Measurements from ENCODE around the gene MFAP5. TPM values are rescaled to one million over a fixed set of nuclear protein-coding genes. Genes with fewer than 3 reads are reported as not detected.

MFAP5 gene
- total RNA-seq, 2 experiments from 2014 or later, result not detected

GRCh38 chr12:8603286-8603685, 59.3 kb downstream of the MFAP5 start:
- no peaks in the 10 kb centered on the region for H3K4me1 Mint-ChIP-seq
- H3K4me3 Mint-ChIP-seq, result no peak overlapping the region
- H3K9me3 Mint-ChIP-seq (ENCODE audit: low read depth), result no peaks in the 10 kb centered on the region
- H3K36me3 Mint-ChIP-seq, result no peaks in the 10 kb centered on the region
- no peak for DNase-seq
- ATAC-seq, result no peak
- no peak overlapping the region for H3K27ac Mint-ChIP-seq
- CTCF ChIA-PET, result no interaction called here
- peaks cover 25% of the 10 kb centered on the region for H3K27me3 Mint-ChIP-seq

GRCh38 chr12:8596561-8596960, 66.1 kb downstream of the MFAP5 start:
- Mint-ChIP-seq H3K9me3 (ENCODE audit: low read depth) (no peaks in the 10 kb centered on the region), H3K27ac (no peak overlapping the region), H3K36me3 (no peaks in the 10 kb centered on the region), H3K27me3 (peaks cover 6% of the 10 kb centered on the region), H3K4me1 (no peaks in the 10 kb centered on the region), H3K4me3 (no peak overlapping the region)
- CTCF ChIA-PET, result no interaction called here
- ATAC-seq, result no peak
- no peak for DNase-seq

Other genes with a start within 250 kb of the MFAP5 start
- gene CLEC6A, start 206.9 kb downstream of the MFAP5 start, total RNA-seq, result not detected
- gene CLEC4D, start 149.3 kb downstream of the MFAP5 start, total RNA-seq, result not detected
- not detected for gene CLEC4E, start 121.9 kb downstream of the MFAP5 start, total RNA-seq
- not detected for gene AICDA, start 50.0 kb downstream of the MFAP5 start, total RNA-seq
- gene RIMKLB, start 35.2 kb upstream of the MFAP5 start, total RNA-seq, result 1 to 10 TPM; 1.1 to 2.1 TPM
- gene A2ML1, start 159.8 kb upstream of the MFAP5 start, total RNA-seq, result not detected